Renal cortex interstitium (tissue), 11 donors: ENCODE data around the gene ARAP2. TPM values are rescaled to one million over a fixed set of nuclear protein-coding genes. Genes with fewer than 3 reads are reported as not detected.

Experiments used
- DNase-seq, 11 donors: peaks; one replicate each; pipeline ENCODE4 v3.0.0-alpha.2; 2013; ENCODE audit warnings: low read depth in 9 of 11, low spot score in 4 of 11; ENCODE audit errors: extremely low read depth in 1 of 11
- polyA plus RNA-seq, 3 donors: library from polyadenylated mRNA; unstranded; fragments of 120-200 nt; gene quantifications; one replicate each; pipeline ENCODE4 v1.2.1, GENCODE V29; 2013; ENCODE audit not compliant: insufficient read length in 3 of 3

The ARAP2 gene
- polyA plus RNA-seq, 3 donors, result 4.6 to 8.4 (median 7.2) TPM

DNA sequence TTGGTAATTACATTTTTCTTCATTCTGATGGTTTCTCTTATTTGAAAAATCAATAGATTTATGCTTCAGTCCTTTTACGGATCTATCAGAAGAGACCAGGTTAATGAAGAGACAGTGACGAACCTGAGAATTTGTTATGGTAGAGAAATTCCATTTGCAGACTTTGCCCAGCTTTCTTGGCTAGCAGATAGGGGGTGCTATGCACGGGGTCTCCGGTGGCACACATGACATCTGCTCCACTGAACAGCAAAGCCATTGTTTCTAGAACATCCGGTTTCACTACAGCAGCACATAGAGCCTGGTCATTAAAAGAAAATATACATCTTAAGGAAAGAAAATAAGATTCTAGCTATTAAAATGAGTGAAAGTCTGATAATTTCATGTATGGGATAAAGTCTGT, 85.1 kb downstream of the ARAP2 start:
- DNase-seq, result no peak

- no peak for DNase-seq
Measured at GRCh38 chr4:36152735-36153134, 91.6 kb downstream of the ARAP2 start.

DNA sequence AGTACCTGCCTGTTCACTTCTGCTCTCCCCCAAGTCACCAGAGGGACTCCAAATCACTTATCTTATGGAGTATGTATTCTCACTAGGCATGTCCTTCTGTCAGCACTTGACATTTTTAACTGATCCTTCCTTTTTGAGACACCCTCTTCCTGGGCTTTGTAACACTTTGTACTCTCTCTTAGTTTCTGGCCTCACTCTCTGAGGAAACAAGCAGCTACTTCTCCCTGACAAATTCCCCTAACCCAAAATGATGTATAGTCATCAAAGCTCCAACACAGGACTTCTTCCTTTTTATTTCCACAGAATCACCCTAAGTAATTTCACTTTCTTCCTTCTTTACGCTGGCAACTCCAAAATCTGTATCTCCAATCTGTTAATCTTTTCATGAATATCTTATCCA, 101.8 kb downstream of the ARAP2 start:
- no peak for DNase-seq

- DNase-seq, result no peak
Measured at GRCh38 chr4:36141186-36141585, 103.1 kb downstream of the ARAP2 start.

DNA sequence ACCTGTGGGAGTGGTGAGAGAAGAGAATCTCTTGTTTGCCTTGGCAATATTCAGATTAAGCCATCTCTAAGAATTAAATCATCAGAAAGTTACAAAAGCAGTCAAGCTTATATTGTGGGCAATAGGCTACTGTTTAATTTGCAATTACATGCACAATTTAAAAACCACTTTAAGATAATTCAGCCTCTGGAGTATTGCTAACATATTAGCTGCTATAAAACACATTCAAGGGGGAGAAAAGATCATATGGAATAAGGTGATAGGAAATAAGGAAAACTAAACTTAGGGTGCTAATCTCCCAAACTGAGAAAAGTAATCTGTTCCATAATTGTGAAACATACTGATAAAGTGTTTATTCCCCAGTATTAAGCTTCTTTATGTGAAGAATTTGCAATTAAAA, 103.9 kb downstream of the ARAP2 start:
- DNase-seq, result no peak

DNA sequence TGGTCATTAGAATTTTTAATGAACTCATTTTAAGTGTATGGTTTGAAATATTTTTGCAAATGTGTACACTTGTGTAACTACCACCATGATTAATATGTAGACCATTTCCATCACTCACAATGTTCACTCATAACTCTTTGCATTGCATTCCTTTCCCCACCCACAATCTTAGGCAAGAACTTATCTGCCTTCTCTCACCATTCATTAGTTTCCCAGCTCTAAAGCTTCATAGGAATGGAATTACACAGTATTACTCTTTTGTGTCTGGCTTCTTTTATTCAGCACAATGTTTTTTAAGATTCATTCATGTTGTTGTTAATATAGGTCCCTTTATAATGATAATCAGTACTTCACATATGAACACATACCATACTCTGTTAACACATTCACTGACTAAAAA, 106.1 kb downstream of the ARAP2 start:
- DNase-seq, result no peak

DNA sequence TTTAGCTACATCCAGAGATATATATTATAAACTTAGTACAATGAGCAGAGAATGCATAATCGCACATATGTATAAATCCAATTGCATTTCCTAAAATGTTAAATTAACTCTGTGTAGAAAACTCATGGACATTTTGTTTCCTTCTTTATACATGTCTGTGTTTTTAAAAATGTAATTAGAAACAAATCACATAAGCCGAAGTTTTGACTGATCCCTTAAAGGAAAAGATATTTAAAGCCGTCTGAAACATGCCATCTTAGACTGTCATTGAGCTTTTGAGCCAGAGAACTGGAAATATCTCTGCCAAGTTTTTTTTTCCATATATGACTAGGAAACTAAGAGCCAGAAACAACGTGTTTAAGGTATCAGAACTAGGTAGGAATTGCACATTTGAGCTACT, 107.0 kb downstream of the ARAP2 start:
- no peak for DNase-seq

- DNase-seq, result no peak
Measured at GRCh38 chr4:36133658-36134057, 110.7 kb downstream of the ARAP2 start.

- no peak for DNase-seq
Measured at GRCh38 chr4:36133086-36133485, 111.2 kb downstream of the ARAP2 start.

GRCh38 chr4:36130641-36131040, 113.7 kb downstream of the ARAP2 start:
- DNase-seq, result no peak

GRCh38 chr4:36128689-36129088, 115.6 kb downstream of the ARAP2 start:
- DNase-seq, result no peak

DNA sequence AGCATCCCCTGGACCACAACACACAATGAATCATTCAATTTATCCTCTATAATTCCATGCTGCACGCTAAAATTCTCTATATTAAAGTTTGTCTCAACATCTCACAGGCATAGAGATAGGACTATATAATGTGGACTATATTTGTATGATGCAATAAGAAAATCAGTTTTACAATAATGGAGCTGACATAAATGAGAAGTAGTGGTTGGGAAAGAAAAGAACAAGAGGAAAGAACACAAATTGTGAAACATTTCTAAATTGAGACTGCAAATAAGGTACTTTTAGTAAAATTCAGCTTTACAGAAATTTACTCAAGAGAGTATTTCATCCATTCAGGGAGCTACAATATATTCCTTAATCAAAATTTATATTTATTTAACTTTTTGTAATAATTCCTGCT, 120.4 kb downstream of the ARAP2 start:
- no peak for DNase-seq

GRCh38 chr4:36115312-36115711, 129.0 kb downstream of the ARAP2 start:
- DNase-seq, result no peak

GRCh38 chr4:36111172-36111571, 133.1 kb downstream of the ARAP2 start:
- DNase-seq, result no peak

GRCh38 chr4:36099509-36099908, 144.8 kb downstream of the ARAP2 start:
- no peak for DNase-seq

GRCh38 chr4:36094995-36095394, 149.3 kb downstream of the ARAP2 start:
- no peak for DNase-seq

DNA sequence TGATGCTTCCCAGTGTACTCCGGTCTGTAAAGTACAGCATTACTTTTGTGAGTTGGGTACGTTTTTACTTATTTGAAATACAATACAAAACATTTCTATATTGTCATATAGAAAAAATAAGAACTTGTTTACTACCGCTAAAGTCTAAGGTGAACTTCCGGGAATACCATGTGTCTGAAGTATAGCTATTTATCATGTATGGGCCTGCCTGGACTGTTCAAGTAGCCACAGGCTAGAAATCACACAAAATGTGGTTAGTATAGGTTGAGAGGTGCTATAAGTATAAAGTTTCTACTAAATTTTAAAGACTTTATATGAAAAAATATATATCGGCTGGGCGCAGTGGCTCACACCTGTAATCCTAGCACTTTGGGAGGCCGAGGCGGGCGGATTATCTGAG, 152.3 kb downstream of the ARAP2 start:
- no peak for DNase-seq

DNA sequence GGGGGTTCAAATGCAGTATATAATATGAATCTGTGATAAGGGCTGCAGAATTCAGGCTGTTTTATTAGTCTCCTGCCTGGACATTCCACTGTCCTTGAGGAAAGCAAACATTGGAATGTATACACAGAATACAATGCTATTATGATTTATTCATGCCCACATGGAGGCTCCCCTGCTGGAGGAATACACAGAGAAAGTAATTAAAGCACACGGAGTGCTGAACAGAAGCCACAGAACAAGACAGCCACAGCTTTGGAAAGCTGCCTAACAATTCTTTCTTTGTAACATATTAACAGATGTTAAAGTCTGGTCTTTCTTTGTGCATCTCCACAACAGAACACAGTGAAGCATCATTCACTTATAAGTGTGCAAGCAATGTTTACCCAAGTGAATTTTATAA, 155.8 kb downstream of the ARAP2 start:
- DNase-seq, result peak in 2 of 11 donors; percentile 5 to 12

DNA sequence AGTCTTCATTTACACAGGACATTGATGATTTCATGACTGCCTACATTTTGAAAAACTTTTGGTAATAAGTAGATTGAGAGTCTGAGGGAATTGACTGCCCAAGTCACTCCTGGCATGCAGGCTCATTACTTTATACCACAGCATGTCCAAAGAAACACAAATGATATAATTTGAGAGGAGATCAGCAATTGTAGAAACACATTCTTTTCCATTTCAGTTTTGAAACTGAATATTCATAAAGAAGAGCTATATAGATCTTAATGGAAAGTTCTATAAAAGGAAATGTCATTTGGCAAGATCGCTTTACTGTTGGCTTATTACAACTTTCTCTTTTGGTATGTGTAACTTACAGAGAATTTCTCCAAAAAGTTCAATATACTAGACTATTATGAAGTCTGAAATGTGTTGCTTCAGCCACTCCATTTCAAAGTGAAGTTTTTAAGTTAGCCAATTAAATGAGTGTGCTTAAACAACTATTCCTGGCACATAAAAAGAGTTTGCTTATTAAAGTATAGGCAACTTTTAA, 158.0 kb downstream of the ARAP2 start:
- no peak for DNase-seq

- no peak for DNase-seq
Measured at GRCh38 chr4:36082817-36083216, 161.5 kb downstream of the ARAP2 start.

DNA sequence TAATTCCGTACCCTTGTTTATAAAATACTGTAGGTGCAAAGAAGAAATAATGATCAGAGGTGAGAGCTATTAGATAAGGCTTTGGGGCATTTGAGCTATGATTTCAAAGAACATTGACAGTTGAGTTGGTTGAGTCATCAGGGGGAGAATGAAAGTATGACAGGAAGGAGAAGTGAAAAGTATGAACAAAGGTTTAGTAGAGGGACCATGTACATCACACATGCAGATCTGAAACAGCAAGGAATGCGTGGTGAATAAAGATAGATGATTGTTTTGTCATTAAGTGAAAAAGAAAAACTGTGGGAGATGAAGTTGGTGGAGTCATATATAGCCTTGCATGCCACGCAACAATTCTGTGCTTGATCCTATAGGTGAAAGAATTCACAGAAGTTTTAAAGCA, 163.1 kb downstream of the ARAP2 start:
- DNase-seq, result no peak

GRCh38 chr4:36079666-36080065, 164.6 kb downstream of the ARAP2 start:
- DNase-seq, result no peak
